SK-N-SH treated with all-trans-retinoic acid at 6 μM for 48 hours (cell line): ENCODE results near the gene MDFIC.

Source experiments
- CSDC2 ChIP-seq: fragments of 250-450 bp; sonication (Bioruptor Pico); IDR thresholded peaks from 2 replicates; pipeline ENCODE4 v1.5.0; 2020; ENCODE audit warnings: mild to moderate bottlenecking, moderate library complexity
- GLIS3 ChIP-seq: fragments of 250-450 bp; sonication (Bioruptor Pico); IDR thresholded peaks from 2 replicates; pipeline ENCODE4 v1.5.0; 2020; ENCODE audit warnings: mild to moderate bottlenecking, moderate library complexity
- POU6F1 ChIP-seq: fragments of 250-450 bp; sonication (Bioruptor Pico); IDR thresholded peaks from 2 replicates; pipeline ENCODE4 v1.8.0; 2021; ENCODE audit warnings: low read depth, mild to moderate bottlenecking, moderate library complexity, borderline replicate concordance
- PPARA ChIP-seq: fragments of 250-450 bp; sonication (Bioruptor Pico); IDR thresholded peaks from 2 replicates; pipeline ENCODE4 v1.5.0; 2020; ENCODE audit warnings: mild to moderate bottlenecking, borderline replicate concordance
- ZC3H10 ChIP-seq: fragments of 250-450 bp; sonication (Bioruptor Pico); IDR thresholded peaks from 2 replicates; pipeline ENCODE4 v1.5.1; 2021; ENCODE audit warnings: mild to moderate bottlenecking, moderate library complexity
- TF ChIP-seq, protein P1 (sequence below): fragments of 250-450 bp; sonication (Bioruptor Pico); IDR thresholded peaks from 2 replicates; pipeline ENCODE4 v1.5.1; 2021; ENCODE audit warnings: mild to moderate bottlenecking, moderate library complexity

DNA sequence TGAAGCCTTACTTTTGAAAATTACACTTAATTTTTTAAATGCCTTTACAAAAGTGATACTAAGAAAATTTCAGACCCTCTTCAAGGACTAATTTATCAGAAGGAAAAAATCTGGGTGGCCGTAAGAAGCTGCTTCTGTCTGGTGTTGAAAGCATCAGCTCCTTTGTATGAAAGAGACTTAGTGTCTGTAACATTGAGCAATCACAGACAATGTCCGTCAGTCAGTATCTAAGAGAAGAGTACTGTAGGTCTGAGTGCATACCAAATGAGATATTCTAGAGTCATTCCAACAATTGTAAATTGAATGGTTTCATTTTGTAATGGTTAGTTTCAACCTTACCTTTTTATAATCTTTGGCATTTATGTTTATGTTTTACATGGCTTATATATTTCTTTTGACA, 11.1 kb upstream of the MDFIC start:
- TF ChIP-seq GLIS3 (CRISPR knock-in tag) (no peak), POU6F1 (CRISPR knock-in tag) (no peak), PPARA (CRISPR knock-in tag) (no peak), ZC3H10 (CRISPR knock-in tag) (no peak), CSDC2 (CRISPR knock-in tag) (no peak)
- TF ChIP-seq, protein P1, sequence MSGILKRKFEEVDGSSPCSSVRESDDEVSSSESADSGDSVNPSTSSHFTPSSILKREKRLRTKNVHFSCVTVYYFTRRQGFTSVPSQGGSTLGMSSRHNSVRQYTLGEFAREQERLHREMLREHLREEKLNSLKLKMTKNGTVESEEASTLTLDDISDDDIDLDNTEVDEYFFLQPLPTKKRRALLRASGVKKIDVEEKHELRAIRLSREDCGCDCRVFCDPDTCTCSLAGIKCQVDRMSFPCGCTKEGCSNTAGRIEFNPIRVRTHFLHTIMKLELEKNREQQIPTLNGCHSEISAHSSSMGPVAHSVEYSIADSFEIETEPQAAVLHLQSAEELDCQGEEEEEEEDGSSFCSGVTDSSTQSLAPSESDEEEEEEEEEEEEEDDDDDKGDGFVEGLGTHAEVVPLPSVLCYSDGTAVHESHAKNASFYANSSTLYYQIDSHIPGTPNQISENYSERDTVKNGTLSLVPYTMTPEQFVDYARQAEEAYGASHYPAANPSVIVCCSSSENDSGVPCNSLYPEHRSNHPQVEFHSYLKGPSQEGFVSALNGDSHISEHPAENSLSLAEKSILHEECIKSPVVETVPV (CRISPR knock-in tag), result no peak
